K562 (cell line): ENCODE measurements around the gene CENPQ. TPM values are rescaled to one million over a fixed set of nuclear protein-coding genes. Genes with fewer than 3 reads are reported as not detected.

Experiments used
- ATAC-seq: fragments of 200-7000 bp; cut with Tn5 transposase; 3 replicates; pipeline ENCODE4 v1.9.1; 2020; ENCODE audit warnings: moderate library complexity
- BruUV-seq: library from RNA; stranded (reverse); fragments of 400-500 nt; replicated peaks from 2 replicates; lab custom pipeline; 2021; lab: Mats Ljungman, UMichigan
- CTCF ChIA-PET: fragments of 300-600 bp; formaldehyde crosslinking; extraction: SDS; loops from one replicate; lab custom pipeline; 2021; ENCODE audit warnings: low intra/inter-chr PET ratio; lab: Yijun Ruan, JAX
- POLR2A ChIA-PET: fragments of 300-600, 350-650 bp; sonication (Branson Sonifier 250); formaldehyde crosslinking; extraction: SDS; loops from one replicate; lab custom pipeline; 2021; ENCODE audit warnings: antibody characterized with exemption, inconsistent platforms; lab: Yijun Ruan, JAX
- DNase-seq, 4 experiments: peaks; one replicate each; pipeline versions ENCODE4 v3.0.0 to v3.0.0-alpha.2; 2011 to 2018; ENCODE audit warnings: low spot score in 3 of 4, mixed read lengths in 3 of 4; ENCODE audit errors: extremely low read depth in 1 of 4
- FAIRE-seq: peaks from 2 replicates; lab custom pipeline; 2011; peaks lifted over from hg19 to GRCh38; lab: Jason Lieb, UNC
- H2AFZ ChIP-seq: 2 replicates; pipeline ENCODE4 v1.6.0; 2011; ENCODE audit warnings: low read depth, low read length, control low read depth, inconsistent platforms
- H3K27ac ChIP-seq: fragments of 200-600 bp; 3 replicates; pipeline ENCODE4 v1.8.0; 2011; ENCODE audit warnings: low read depth, mild to moderate bottlenecking, control low read depth, inconsistent platforms, low read length, moderate library complexity, mixed read lengths; ENCODE audit errors: extremely low read depth
- H3K27me3 ChIP-seq, 2 experiments: fragments of 300-600 bp in 1 of 2; 2 replicates in 1 of 2; 3 replicates in 1 of 2; pipeline versions ENCODE4 v1.6.0 to v1.8.0; 2011; ENCODE audit warnings: inconsistent platforms in 2 of 2, low read length in 2 of 2, mild to moderate bottlenecking in 1 of 2, mixed read lengths in 1 of 2, moderate library complexity in 1 of 2; ENCODE audit not compliant: control insufficient read depth in 2 of 2, insufficient read depth in 2 of 2
- H3K36me3 ChIP-seq: fragments of 300-600 bp; 3 replicates; pipeline ENCODE4 v1.8.0; 2011; ENCODE audit warnings: mild to moderate bottlenecking, low read length, inconsistent platforms; ENCODE audit not compliant: control insufficient read depth, insufficient read depth
- H3K4me1 ChIP-seq, 2 experiments: fragments of 200-600 bp in 1 of 2; replicated peaks in 1 of 2; 2 replicates in 1 of 2; 3 replicates in 1 of 2; pipeline versions ENCODE4 v1.5.1 to v1.8.0; 2011; ENCODE audit warnings: inconsistent platforms in 2 of 2, low read length in 2 of 2, mild to moderate bottlenecking in 1 of 2, mixed read lengths in 1 of 2, moderate library complexity in 1 of 2; ENCODE audit not compliant: control insufficient read depth in 2 of 2, insufficient read depth in 2 of 2
- H3K4me2 ChIP-seq: 2 replicates; pipeline ENCODE4 v1.6.1; 2011; ENCODE audit warnings: low read length, control low read depth, inconsistent platforms, mixed read lengths; ENCODE audit not compliant: insufficient read depth
- H3K4me3 ChIP-seq: fragments of 200-600 bp; sonication (generic), shearing (Covaris generic); 2 replicates; pipeline ENCODE4 v1.5.1; 2016; ENCODE audit warnings: control low read depth, inconsistent platforms
- H3K79me2 ChIP-seq: fragments of 200-600 bp; 3 replicates; pipeline ENCODE4 v1.8.0; 2011; ENCODE audit warnings: low read length, inconsistent platforms; ENCODE audit not compliant: control insufficient read depth, insufficient read depth
- H3K9ac ChIP-seq, 2 experiments: 2 replicates each; pipeline versions ENCODE4 v1.6.0 to v1.6.1; 2011; ENCODE audit warnings: low read depth in 2 of 2, low read length in 2 of 2, control low read depth in 1 of 2, inconsistent platforms in 1 of 2, mild to moderate bottlenecking in 1 of 2, mixed read lengths in 1 of 2; ENCODE audit not compliant: insufficient read depth in 1 of 2
- H3K9me1 ChIP-seq: one replicate; pipeline ENCODE4 v1.6.0; 2011; ENCODE audit warnings: inconsistent platforms, mild to moderate bottlenecking, low read length, moderate library complexity; ENCODE audit not compliant: control insufficient read depth, insufficient read depth
- H3K9me3 ChIP-seq: replicated peaks from 2 replicates; pipeline ENCODE4 v1.5.1; 2011; ENCODE audit warnings: low read depth, low read length, inconsistent platforms; ENCODE audit not compliant: control insufficient read depth, insufficient read depth
- H4K20me1 ChIP-seq: replicated peaks from 2 replicates; pipeline ENCODE4 v1.6.1; 2011; ENCODE audit warnings: low read length, inconsistent platforms, mixed read lengths; ENCODE audit not compliant: control insufficient read depth, insufficient read depth
- ATF1 ChIP-seq, 2 experiments: fragments of 450-650 bp in 1 of 2; IDR thresholded peaks; 2 replicates each; pipeline ENCODE4 v1.6.1; 2016; ENCODE audit warnings: missing compliant biosample characterization in 1 of 2, missing genetic modification characterization in 1 of 2
- CREB3 ChIP-seq: fragments of 450-650 bp; conservative IDR thresholded peaks from 2 replicates; pipeline ENCODE4 v1.6.1; 2016; ENCODE audit warnings: missing genetic modification characterization, low read depth, mild to moderate bottlenecking, missing compliant biosample characterization, moderate library complexity
- JUND ChIP-seq, 2 experiments: IDR thresholded peaks; 2 replicates in 1 of 2; 3 replicates in 1 of 2; pipeline ENCODE4 v1.6.1; 2011; ENCODE audit warnings: borderline replicate concordance in 2 of 2, low read depth in 2 of 2, low read length in 2 of 2, improper control_type of control experiment in 1 of 2, missing biosample characterization in 1 of 2, missing genetic modification characterization in 1 of 2, missing genetic modification reagents in 1 of 2
- MTA1 ChIP-seq: fragments of 450-650 bp; IDR thresholded peaks from 2 replicates; pipeline ENCODE4 v1.6.1; 2017; ENCODE audit warnings: borderline replicate concordance
- SRSF9 ChIP-seq: fragments of 200-400 bp; formaldehyde crosslinking; IDR thresholded peaks from 2 replicates; pipeline ENCODE4 v1.6.1; 2017; ENCODE audit warnings: low read depth, low read length, borderline replicate concordance
- ZNF449 ChIP-seq: fragments of 250-450 bp; sonication (Bioruptor Pico); IDR thresholded peaks from 2 replicates; pipeline ENCODE4 v1.8.0; 2022; ENCODE audit warnings: moderate library complexity, mild to moderate bottlenecking, inconsistent platforms
- ZNF609 ChIP-seq: sonication (generic); formaldehyde crosslinking; IDR thresholded peaks from 2 replicates; pipeline ENCODE4 v1.8.1; 2023; ENCODE audit warnings: missing genetic modification reagents, mild to moderate bottlenecking, borderline replicate concordance
- ZNF740 ChIP-seq, 3 experiments: fragments of 200-800 bp in 1 of 3; sonication (Bioruptor generic) in 1 of 3; sonication (generic) in 1 of 3; formaldehyde crosslinking in 1 of 3; IDR thresholded peaks; 2 replicates each; pipeline versions ENCODE4 v1.6.1 to v1.8.0; 2016 to 2022; ENCODE audit warnings: mild to moderate bottlenecking in 2 of 3, missing compliant biosample characterization in 2 of 3, missing genetic modification characterization in 2 of 3, missing genetic modification reagents in 1 of 3
- WGBS: fragments of 100-300 bp; shearing (Covaris generic); methylation state at CpG from one replicate; pipeline ENCODE4 v1.1.6; 2016; ENCODE audit warnings: low coverage, mixed read lengths; ENCODE audit not compliant: insufficient coverage; ENCODE audit errors: missing lambda C conversion rate; 5-methylcytosine and 5-hydroxymethylcytosine counted together
- in situ Hi-C: fragments of 300-500 bp; cut with MboI; formaldehyde crosslinking; loops from 4 replicates; pipeline ENCODE4 v1.15.0; 2018; ENCODE audit warnings: inconsistent platforms, mixed read lengths
- intact Hi-C: fragments of 100-400 bp; cut with micrococcal nuclease; formaldehyde crosslinking; loops from 2 replicates; pipeline ENCODE4 v1.14.2; 2022
- polyA plus RNA-seq, 8 experiments: library from polyadenylated mRNA; depleted of rRNA in 4 of 8; stranded (reverse) in 5 of 8; unstranded in 3 of 8; fragments of >200 nt; fragmentation: Nextera tagmentation in 2 of 8; fragmentation: Illumina TruSeq in 1 of 8; extraction: Ambion mirVana in 2 of 8; extraction: Trizol in 1 of 8; gene quantifications; 2 replicates each; pipeline versions ENCODE4 v1.2.1 to v1.2.3, GENCODE V29; 2011 to 2014; ENCODE audit warnings: inconsistent platforms in 1 of 8, missing spikeins in 1 of 8
- total RNA-seq, 7 experiments: library from RNA; depleted of rRNA in 6 of 7; stranded (reverse); fragments of >200 nt in 6 of 7; fragmentation: Illumina TruSeq in 2 of 7; extraction: Trizol in 2 of 7; gene quantifications; 2 replicates each; pipeline versions ENCODE4 v1.2.1 to v1.2.3, GENCODE V29; 2011 to 2021; ENCODE audit warnings: low replicate concordance in 1 of 7

CENPQ gene
- total and polyA plus RNA-seq, 9 of the 15 experiments (the other 6 are each of a cell fraction or from before 2014, with no cell fraction given): 12.7 to 48.3 (median 26.4) TPM

GRCh38 chr6:49416195-49416594 lies 47.0 kb upstream of the CENPQ start:
- BruUV-seq: no TSS peak
- no peak for ATAC-seq
- in situ Hi-C loops: no loop called here
- no peak for TF ChIP-seq SRSF9
- no peak for TF ChIP-seq JUND (IDR thresholded peaks at IDR 0.05; ENCODE audit: borderline replicate concordance, low read depth, low read length)
- no peak for TF ChIP-seq JUND (tag; IDR thresholded peaks at IDR 0.05; ENCODE audit: borderline replicate concordance, low read depth, low read length)
- no peak for TF ChIP-seq ZNF449 (CRISPR knock-in tag)
- TF ChIP-seq ZNF740 (CRISPR knock-in tag; IDR thresholded peaks at IDR 0.05): no peak
- no peak for TF ChIP-seq ZNF740 (tag; IDR thresholded peaks at IDR 0.05)
- no peak for TF ChIP-seq MTA1
- no peak for TF ChIP-seq ATF1 (CRISPR knock-in tag; IDR thresholded peaks at IDR 0.05)
- no peak for TF ChIP-seq ATF1 (tag; IDR thresholded peaks at IDR 0.05)
- TF ChIP-seq CREB3 (tag): no peak
- no peak for TF ChIP-seq ZNF609 (CRISPR knock-in tag)

More at GRCh38 chr6:49416195-49416594, 47.0 kb upstream of the CENPQ start:
- no peaks in the 10 kb centered on the region for H4K20me1 ChIP-seq
- FAIRE-seq (no peak), DNase-seq (no peak)
- intact Hi-C loops: no loop called here
- H3K27ac ChIP-seq: no peak overlapping the region
- H2AFZ ChIP-seq: no peak overlapping the region
- no peaks in the 10 kb centered on the region for H3K9me3 ChIP-seq
- no peaks in the 10 kb centered on the region; a peak in 1 of 5 replicates for H3K27me3 ChIP-seq
- H3K4me3 ChIP-seq: no peak overlapping the region
- H3K4me1 ChIP-seq: no peaks in the 10 kb centered on the region
- no peak overlapping the region for H3K4me2 ChIP-seq
- WGBS: 1% methylated on average over 4 of the region's 4 CpGs
- H3K36me3 ChIP-seq: no peaks in the 10 kb centered on the region
- ChIA-PET CTCF (no interaction called here), POLR2A (no interaction called here)
- H3K9ac ChIP-seq: no peak overlapping the region
- no peaks in the 10 kb centered on the region for H3K79me2 ChIP-seq
- no peaks in the 10 kb centered on the region for H3K9me1 ChIP-seq
